H1 (cell line): ENCODE measurements around the gene DMPK. TPM values are rescaled to one million over a fixed set of nuclear protein-coding genes. Genes with fewer than 3 reads are reported as not detected.

Source experiments
- EZH2 ChIP-seq: fragments of 200-600 bp; sonication (generic); IDR thresholded peaks from 2 replicates; pipeline ENCODE4 v1.7.1; 2012; ENCODE audit warnings: low read depth, mild to moderate bottlenecking, moderate library complexity, low read length, inconsistent platforms; ENCODE audit not compliant: severe bottlenecking
- NRF1 ChIP-seq: IDR thresholded peaks from 2 replicates; pipeline ENCODE4 v1.6.1; 2011; ENCODE audit warnings: mild to moderate bottlenecking, low read depth, low read length, improper control_type of control experiment
- RAD21 ChIP-seq, 2 experiments: IDR thresholded peaks in 1 of 2; conservative IDR thresholded peaks in 1 of 2; 2 replicates each; pipeline ENCODE4 v1.6.1; 2011; ENCODE audit warnings: low read depth in 2 of 2, low read length in 2 of 2, improper control_type of control experiment in 1 of 2, inconsistent platforms in 1 of 2, mild to moderate bottlenecking in 1 of 2, moderate library complexity in 1 of 2
- polyA plus RNA-seq, 7 experiments: library from polyadenylated mRNA; depleted of rRNA in 3 of 7; stranded (reverse) in 5 of 7; unstranded in 2 of 7; fragments of >200 nt in 5 of 7; fragments of 200-250 nt in 2 of 7; gene quantifications; 1 replicate in 5 of 7; 2 replicates in 1 of 7; 4 replicates in 1 of 7; pipeline versions ENCODE4 v1.2.1 to v1.2.3, GENCODE V29; 2011 to 2013; ENCODE audit warnings: missing spikeins in 2 of 7, mixed read lengths in 2 of 7
- total RNA-seq: library from RNA; stranded (reverse); fragmentation: NEBNext Ultra II Directional; extraction: Animal tissue kit (Norgen Biotek cat#: 25700); gene quantifications from 2 replicates; pipeline ENCODE4 v1.2.1, GENCODE V29; 2021
- TF ChIP-seq, protein P1 (sequence below), 3 experiments: IDR thresholded peaks; 1 replicate in 2 of 3; 2 replicates in 1 of 3; pipeline versions ENCODE4 v1.5.1 to v1.6.1; 2011; ENCODE audit warnings: low read length in 3 of 3, mild to moderate bottlenecking in 3 of 3, inconsistent platforms in 2 of 3, low read depth in 1 of 3, moderate library complexity in 1 of 3; ENCODE audit not compliant: insufficient read depth in 1 of 3; ENCODE audit errors: control extremely low read depth in 1 of 3

The DMPK gene
- total and polyA plus RNA-seq, 2 of the 8 experiments (the other 6 are each of a cell fraction or from before 2014, with no cell fraction given): 13.7 to 27.4 TPM

DNA sequence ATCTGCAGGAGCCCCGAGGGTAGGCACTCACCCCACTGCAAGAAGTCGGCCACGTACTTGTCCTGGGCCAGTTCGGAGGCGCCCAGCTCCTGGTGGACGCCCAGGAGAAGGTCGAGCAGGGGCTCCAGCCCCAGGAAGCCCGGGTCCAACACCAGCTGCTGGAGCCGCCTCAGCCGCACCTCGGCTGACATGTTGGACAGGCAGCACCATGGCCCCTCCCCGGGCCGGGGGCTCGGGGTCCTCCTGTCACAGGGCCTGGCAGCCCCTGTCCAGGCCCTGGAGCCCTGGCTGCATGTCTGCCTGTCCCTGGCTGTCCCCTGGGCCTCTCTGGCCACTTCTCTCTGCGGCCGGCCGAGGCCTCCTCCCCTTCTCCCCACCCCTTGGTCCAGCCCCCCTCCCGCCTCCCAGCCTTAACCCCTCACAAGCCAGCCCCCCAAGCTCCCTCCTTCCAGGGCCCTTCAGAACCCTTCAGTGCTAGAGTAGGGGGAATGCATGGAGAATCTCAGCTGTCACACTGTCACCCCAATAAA lies at the start of gene DMPK (continued):
- TF ChIP-seq RAD21 (IDR thresholded peaks at IDR 0.05 in 1 of 2, conservative IDR thresholded peaks at IDR 0.05 in 1 of 2; ENCODE audit: low read depth in 2 of 2, low read length in 2 of 2) (no peak), NRF1 (no peak), EZH2 (no peak)
- TF ChIP-seq, protein P1, sequence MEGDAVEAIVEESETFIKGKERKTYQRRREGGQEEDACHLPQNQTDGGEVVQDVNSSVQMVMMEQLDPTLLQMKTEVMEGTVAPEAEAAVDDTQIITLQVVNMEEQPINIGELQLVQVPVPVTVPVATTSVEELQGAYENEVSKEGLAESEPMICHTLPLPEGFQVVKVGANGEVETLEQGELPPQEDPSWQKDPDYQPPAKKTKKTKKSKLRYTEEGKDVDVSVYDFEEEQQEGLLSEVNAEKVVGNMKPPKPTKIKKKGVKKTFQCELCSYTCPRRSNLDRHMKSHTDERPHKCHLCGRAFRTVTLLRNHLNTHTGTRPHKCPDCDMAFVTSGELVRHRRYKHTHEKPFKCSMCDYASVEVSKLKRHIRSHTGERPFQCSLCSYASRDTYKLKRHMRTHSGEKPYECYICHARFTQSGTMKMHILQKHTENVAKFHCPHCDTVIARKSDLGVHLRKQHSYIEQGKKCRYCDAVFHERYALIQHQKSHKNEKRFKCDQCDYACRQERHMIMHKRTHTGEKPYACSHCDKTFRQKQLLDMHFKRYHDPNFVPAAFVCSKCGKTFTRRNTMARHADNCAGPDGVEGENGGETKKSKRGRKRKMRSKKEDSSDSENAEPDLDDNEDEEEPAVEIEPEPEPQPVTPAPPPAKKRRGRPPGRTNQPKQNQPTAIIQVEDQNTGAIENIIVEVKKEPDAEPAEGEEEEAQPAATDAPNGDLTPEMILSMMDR (IDR thresholded peaks at IDR 0.05; ENCODE audit: control extremely low read depth in 1 of 3, insufficient read depth in 1 of 3, low read depth in 1 of 3, low read length in 3 of 3): no peak
